DOHH2 (cell line): ENCODE data around the gene BNIP2.

Source experiments
- EZH2phosphoT487 ChIP-seq: fragments of 200-600 bp; sonication (generic); IDR thresholded peaks from 2 replicates; pipeline ENCODE4 v1.6.1; 2017; ENCODE audit warnings: borderline replicate concordance, mild to moderate bottlenecking, antibody characterized with exemption, low read length, moderate library complexity, mixed read lengths
- TF ChIP-seq, protein P1 (sequence below): fragments of 200-600 bp; sonication (generic); IDR thresholded peaks from one replicate; pipeline ENCODE4 v1.5.1; 2014; ENCODE audit warnings: antibody characterized with exemption, mild to moderate bottlenecking, low read depth, low read length; ENCODE audit not compliant: poor library complexity, severe bottlenecking

DNA sequence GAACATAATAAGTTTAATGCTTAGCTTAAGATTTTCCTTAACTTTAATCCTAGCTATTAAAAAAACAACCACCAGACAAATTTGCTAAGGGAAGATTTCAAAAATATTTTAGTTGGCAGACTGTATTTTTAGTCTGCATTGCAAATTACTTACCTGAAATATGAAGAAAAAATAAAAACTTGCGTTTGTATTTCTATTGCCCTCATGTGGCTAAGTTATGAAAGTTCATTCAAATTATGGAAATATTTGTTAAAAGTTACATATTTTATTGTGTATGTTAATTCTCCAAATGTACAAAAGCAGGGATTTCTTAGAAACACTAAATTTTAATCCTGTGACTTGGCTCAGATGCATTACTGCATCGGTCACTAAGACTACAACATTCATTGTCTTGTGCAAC lies 46.8 kb downstream of the BNIP2 start:
- TF ChIP-seq, protein P1, sequence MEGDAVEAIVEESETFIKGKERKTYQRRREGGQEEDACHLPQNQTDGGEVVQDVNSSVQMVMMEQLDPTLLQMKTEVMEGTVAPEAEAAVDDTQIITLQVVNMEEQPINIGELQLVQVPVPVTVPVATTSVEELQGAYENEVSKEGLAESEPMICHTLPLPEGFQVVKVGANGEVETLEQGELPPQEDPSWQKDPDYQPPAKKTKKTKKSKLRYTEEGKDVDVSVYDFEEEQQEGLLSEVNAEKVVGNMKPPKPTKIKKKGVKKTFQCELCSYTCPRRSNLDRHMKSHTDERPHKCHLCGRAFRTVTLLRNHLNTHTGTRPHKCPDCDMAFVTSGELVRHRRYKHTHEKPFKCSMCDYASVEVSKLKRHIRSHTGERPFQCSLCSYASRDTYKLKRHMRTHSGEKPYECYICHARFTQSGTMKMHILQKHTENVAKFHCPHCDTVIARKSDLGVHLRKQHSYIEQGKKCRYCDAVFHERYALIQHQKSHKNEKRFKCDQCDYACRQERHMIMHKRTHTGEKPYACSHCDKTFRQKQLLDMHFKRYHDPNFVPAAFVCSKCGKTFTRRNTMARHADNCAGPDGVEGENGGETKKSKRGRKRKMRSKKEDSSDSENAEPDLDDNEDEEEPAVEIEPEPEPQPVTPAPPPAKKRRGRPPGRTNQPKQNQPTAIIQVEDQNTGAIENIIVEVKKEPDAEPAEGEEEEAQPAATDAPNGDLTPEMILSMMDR, result peak; percentile 31
- TF ChIP-seq EZH2phosphoT487, result no peak
